ENCODE results near the gene PDHX.

GRCh38 chr11:34929794-34930763 is 13.7 kb downstream of the PDHX start:
- TF ChIP-seq, protein P1, sequence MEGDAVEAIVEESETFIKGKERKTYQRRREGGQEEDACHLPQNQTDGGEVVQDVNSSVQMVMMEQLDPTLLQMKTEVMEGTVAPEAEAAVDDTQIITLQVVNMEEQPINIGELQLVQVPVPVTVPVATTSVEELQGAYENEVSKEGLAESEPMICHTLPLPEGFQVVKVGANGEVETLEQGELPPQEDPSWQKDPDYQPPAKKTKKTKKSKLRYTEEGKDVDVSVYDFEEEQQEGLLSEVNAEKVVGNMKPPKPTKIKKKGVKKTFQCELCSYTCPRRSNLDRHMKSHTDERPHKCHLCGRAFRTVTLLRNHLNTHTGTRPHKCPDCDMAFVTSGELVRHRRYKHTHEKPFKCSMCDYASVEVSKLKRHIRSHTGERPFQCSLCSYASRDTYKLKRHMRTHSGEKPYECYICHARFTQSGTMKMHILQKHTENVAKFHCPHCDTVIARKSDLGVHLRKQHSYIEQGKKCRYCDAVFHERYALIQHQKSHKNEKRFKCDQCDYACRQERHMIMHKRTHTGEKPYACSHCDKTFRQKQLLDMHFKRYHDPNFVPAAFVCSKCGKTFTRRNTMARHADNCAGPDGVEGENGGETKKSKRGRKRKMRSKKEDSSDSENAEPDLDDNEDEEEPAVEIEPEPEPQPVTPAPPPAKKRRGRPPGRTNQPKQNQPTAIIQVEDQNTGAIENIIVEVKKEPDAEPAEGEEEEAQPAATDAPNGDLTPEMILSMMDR (IDR thresholded peaks at IDR 0.05; ENCODE audit: low read depth, low read length, missing input control): no peak
- TF ChIP-seq JUND (IDR thresholded peaks at IDR 0.05): peak in 1 of 2 donors; percentile 36
- no peak for TF ChIP-seq TAF1 (conservative IDR thresholded peaks at IDR 0.05)
- TF ChIP-seq, protein P2, sequence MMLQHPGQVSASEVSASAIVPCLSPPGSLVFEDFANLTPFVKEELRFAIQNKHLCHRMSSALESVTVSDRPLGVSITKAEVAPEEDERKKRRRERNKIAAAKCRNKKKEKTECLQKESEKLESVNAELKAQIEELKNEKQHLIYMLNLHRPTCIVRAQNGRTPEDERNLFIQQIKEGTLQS (IDR thresholded peaks at IDR 0.05): no peak
- TF ChIP-seq RAD21 (IDR thresholded peaks at IDR 0.05): peak in 1 of 2 donors; percentile 17
- TF ChIP-seq, protein P3, sequence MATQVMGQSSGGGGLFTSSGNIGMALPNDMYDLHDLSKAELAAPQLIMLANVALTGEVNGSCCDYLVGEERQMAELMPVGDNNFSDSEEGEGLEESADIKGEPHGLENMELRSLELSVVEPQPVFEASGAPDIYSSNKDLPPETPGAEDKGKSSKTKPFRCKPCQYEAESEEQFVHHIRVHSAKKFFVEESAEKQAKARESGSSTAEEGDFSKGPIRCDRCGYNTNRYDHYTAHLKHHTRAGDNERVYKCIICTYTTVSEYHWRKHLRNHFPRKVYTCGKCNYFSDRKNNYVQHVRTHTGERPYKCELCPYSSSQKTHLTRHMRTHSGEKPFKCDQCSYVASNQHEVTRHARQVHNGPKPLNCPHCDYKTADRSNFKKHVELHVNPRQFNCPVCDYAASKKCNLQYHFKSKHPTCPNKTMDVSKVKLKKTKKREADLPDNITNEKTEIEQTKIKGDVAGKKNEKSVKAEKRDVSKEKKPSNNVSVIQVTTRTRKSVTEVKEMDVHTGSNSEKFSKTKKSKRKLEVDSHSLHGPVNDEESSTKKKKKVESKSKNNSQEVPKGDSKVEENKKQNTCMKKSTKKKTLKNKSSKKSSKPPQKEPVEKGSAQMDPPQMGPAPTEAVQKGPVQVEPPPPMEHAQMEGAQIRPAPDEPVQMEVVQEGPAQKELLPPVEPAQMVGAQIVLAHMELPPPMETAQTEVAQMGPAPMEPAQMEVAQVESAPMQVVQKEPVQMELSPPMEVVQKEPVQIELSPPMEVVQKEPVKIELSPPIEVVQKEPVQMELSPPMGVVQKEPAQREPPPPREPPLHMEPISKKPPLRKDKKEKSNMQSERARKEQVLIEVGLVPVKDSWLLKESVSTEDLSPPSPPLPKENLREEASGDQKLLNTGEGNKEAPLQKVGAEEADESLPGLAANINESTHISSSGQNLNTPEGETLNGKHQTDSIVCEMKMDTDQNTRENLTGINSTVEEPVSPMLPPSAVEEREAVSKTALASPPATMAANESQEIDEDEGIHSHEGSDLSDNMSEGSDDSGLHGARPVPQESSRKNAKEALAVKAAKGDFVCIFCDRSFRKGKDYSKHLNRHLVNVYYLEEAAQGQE (IDR thresholded peaks at IDR 0.05): no peak
- no peak for TF ChIP-seq EGR1 (IDR thresholded peaks at IDR 0.05; ENCODE audit: low read depth in 2 of 2)
- TF ChIP-seq SP1 (IDR thresholded peaks at IDR 0.05): peak; percentile 69
- TF ChIP-seq YY1 (IDR thresholded peaks at IDR 0.05): no peak
- peak; percentile 64 for TF ChIP-seq MAX (IDR thresholded peaks at IDR 0.05)
- no peak for TF ChIP-seq GABPA (IDR thresholded peaks at IDR 0.05 in 1 of 2, conservative IDR thresholded peaks at IDR 0.05 in 1 of 2)
- TF ChIP-seq, protein P4, sequence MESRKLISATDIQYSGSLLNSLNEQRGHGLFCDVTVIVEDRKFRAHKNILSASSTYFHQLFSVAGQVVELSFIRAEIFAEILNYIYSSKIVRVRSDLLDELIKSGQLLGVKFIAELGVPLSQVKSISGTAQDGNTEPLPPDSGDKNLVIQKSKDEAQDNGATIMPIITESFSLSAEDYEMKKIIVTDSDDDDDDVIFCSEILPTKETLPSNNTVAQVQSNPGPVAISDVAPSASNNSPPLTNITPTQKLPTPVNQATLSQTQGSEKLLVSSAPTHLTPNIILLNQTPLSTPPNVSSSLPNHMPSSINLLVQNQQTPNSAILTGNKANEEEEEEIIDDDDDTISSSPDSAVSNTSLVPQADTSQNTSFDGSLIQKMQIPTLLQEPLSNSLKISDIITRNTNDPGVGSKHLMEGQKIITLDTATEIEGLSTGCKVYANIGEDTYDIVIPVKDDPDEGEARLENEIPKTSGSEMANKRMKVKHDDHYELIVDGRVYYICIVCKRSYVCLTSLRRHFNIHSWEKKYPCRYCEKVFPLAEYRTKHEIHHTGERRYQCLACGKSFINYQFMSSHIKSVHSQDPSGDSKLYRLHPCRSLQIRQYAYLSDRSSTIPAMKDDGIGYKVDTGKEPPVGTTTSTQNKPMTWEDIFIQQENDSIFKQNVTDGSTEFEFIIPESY (IDR thresholded peaks at IDR 0.05): no peak
